GM12891 (cell line): ENCODE measurements around the gene AKAIN1. TPM values are rescaled to one million over a fixed set of nuclear protein-coding genes. Genes with fewer than 3 reads are reported as not detected.
A peak's percentile ranks its signal among the peaks of the same experiment; 100 is the strongest.

Experiments
- DNase-seq: peaks from one replicate; pipeline ENCODE4 v3.0.0; 2011; ENCODE audit warnings: low spot score; ENCODE audit not compliant: insufficient read length
- FAIRE-seq: peaks from 2 replicates; lab custom pipeline; 2011; peaks lifted over from hg19 to GRCh38; lab: Jason Lieb, UNC
- PAX5 ChIP-seq: IDR thresholded peaks from 2 replicates; pipeline ENCODE4 v1.6.1; 2011; ENCODE audit warnings: low read length, moderate library complexity, mild to moderate bottlenecking; ENCODE audit not compliant: insufficient read depth, severe bottlenecking
- POLR2A ChIP-seq: IDR thresholded peaks from 2 replicates; pipeline ENCODE4 v1.6.1; 2011; ENCODE audit warnings: low read depth, low read length, control low read depth
- POLR2AphosphoS5 ChIP-seq: IDR thresholded peaks from 2 replicates; pipeline ENCODE4 v1.6.1; 2011; ENCODE audit warnings: low read depth, low read length, control low read depth
- POU2F2 ChIP-seq: IDR thresholded peaks from 2 replicates; pipeline ENCODE4 v1.6.1; 2011; ENCODE audit warnings: low read depth, mild to moderate bottlenecking, control low read depth, low read length, moderate library complexity
- SPI1 ChIP-seq: IDR thresholded peaks from 2 replicates; pipeline ENCODE4 v1.6.1; 2011; ENCODE audit warnings: low read depth, low read length, control low read depth
- TAF1 ChIP-seq: IDR thresholded peaks from 2 replicates; pipeline ENCODE4 v1.6.1; 2011; ENCODE audit warnings: low read depth, low read length, control low read depth
- polyA plus RNA-seq: library from polyadenylated mRNA; unstranded; fragments of >200 nt; gene quantifications from one replicate; pipeline ENCODE4 v1.2.1, GENCODE V29; 2012; ENCODE audit warnings: low read depth, missing spikeins, inconsistent platforms; ENCODE audit not compliant: missing spikeins

AKAIN1 gene
- polyA plus RNA-seq = not detected

DNA sequence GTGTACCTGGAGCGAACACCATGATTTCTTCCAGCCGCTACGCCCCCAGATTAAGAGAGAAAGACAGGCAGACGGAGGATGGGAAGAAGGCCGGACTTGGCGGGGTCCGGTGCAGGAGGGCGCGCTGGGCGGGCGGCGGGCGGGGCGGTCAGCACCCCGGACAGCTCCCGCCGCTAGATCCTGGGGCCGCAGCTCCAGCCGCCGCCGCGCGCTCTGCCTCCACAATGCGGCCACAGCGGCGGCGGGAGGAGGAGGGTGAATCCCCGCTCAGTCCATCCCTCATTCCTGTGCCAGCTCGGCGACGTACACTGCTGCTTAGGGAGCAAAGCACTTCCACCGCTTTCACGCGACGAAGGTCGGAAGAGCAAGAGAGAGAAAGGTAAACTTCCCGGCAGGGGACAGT is at the start of gene AKAIN1:
AKAIN1 (minus strand) TSS at position 226 of the 403 bp plus-strand sequence; CDS start at position 22, 204 bp downstream.
- FAIRE-seq (no peak), DNase-seq (peak; percentile 30)
- TF ChIP-seq PAX5 = no peak
- TF ChIP-seq POLR2A = no peak
- no peak for TF ChIP-seq TAF1
- no peak for TF ChIP-seq SPI1
- no peak for TF ChIP-seq POLR2AphosphoS5
- no peak for TF ChIP-seq POU2F2

GRCh38 chr18:5244941-5245340 is 47.9 kb upstream of the AKAIN1 start:
- no peak for DNase-seq
- no peak for FAIRE-seq
- no peak for TF ChIP-seq PAX5
- TF ChIP-seq SPI1 = no peak
- TF ChIP-seq POU2F2 = no peak
- TF ChIP-seq TAF1 = no peak
- no peak for TF ChIP-seq POLR2AphosphoS5
- TF ChIP-seq POLR2A = no peak

GRCh38 chr18:5239447-5239846 is 42.4 kb upstream of the AKAIN1 start:
- FAIRE-seq (no peak), DNase-seq (no peak)
- TF ChIP-seq PAX5 (no peak), POU2F2 (no peak), POLR2AphosphoS5 (no peak)

DNA sequence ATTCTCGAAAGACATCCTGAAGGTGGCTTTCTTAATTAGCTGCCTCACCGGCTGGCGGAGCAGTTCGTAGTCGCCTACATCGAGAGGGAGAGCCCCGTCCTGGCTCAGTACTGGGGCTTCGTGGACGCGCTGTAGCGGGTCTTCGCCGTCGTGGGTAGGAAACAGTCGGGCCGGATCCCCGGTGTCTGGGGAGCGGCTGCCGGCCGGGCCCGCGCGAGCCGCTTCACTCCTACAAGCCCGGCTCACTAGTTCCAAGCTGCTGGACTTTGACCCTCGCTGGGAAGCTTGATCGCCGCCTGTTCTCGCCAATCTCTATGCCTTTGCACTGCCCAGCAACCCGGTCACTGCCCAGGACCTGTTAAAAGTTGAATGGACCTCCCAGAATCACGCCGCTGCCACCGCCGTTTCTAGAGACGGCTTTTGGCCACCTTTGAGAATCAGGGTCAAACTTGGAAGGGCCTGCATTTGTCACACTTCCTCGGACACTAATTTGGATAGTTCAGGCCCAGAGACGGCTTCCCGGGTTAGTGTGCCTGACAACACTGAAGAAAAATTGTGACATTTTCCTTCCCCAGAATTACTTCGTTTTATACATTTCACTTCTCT is 41.4 kb upstream of the AKAIN1 start:
- no peak for TF ChIP-seq TAF1
- no peak for TF ChIP-seq POLR2AphosphoS5
- TF ChIP-seq PAX5 = no peak
- TF ChIP-seq POLR2A = no peak
- TF ChIP-seq POU2F2 = no peak
- no peak for TF ChIP-seq SPI1
- FAIRE-seq = no peak
- DNase-seq = peak; percentile 11

DNA sequence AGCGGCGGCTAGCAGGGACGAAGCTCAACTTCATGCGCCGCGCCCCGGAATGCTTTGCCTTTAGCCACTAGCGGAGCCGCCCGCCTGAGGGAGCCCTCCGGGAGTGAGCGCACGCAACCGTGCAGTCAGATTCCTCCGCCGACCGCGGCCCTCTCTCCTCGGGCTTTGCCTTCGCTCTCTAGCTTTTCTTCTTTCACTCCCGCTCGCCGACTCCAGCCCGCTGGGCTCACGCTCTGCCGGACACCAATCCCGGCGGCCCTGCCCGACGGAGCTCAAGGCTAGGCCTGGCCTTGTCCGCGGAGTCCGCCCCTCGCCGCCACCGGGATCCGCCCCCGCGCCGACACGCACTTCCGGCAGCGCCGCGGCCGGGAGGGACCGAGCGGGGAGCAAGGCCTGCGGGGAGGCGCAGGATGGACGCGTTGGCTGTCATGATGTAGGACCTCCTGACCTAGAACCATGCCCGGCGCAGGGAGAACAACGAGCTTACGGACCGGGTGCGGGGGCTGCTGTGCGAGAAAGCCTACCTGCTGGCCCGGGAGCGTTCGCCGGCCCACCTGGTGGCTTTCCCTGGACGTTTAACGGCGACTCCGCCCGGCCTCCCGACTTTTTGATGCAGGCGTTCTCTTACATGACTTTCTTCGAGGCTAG is 40.8 kb upstream of the AKAIN1 start:
- peak; percentile 76 for TF ChIP-seq POLR2AphosphoS5
- TF ChIP-seq SPI1 = no peak
- peak; percentile 73 for TF ChIP-seq TAF1
- TF ChIP-seq POU2F2 = peak; percentile 25; the same call in 1 of the 2 replicates
- TF ChIP-seq POLR2A = peak; percentile 76
- peak; percentile 64 for TF ChIP-seq PAX5
- DNase-seq (peak; percentile 63), FAIRE-seq (peak; percentile 93)

GRCh38 chr18:5237083-5237722 is 40.1 kb upstream of the AKAIN1 start:
- TF ChIP-seq SPI1 (no peak), POLR2AphosphoS5 (no peak), POU2F2 (no peak), TAF1 (no peak), POLR2A (no peak), PAX5 (no peak)
- DNase-seq = peak; percentile 3
- FAIRE-seq = no peak

- DNase-seq (no peak), FAIRE-seq (no peak)
- no peak for TF ChIP-seq POLR2A
- TF ChIP-seq POLR2AphosphoS5 = no peak
- no peak for TF ChIP-seq SPI1
- TF ChIP-seq TAF1 = no peak
- TF ChIP-seq POU2F2 = no peak
- TF ChIP-seq PAX5 = no peak
Observed at GRCh38 chr18:5214583-5215351, 17.7 kb upstream of the AKAIN1 start.

- no peak for DNase-seq
- TF ChIP-seq PAX5 = no peak
- TF ChIP-seq POLR2A = no peak
- no peak for TF ChIP-seq SPI1
- TF ChIP-seq POLR2AphosphoS5 = no peak
- TF ChIP-seq TAF1 = no peak
- TF ChIP-seq POU2F2 = no peak
- FAIRE-seq = no peak
Observed at GRCh38 chr18:5207471-5208150, 10.6 kb upstream of the AKAIN1 start.
